ENCODE measurements around the gene SMARCAL1.

SMARCAL1 gene

GRCh38 chr2:216464104-216464720, 51.9 kb downstream of the SMARCAL1 start:
- Histone ChIP-seq H2BK15ac (replicated peaks; ENCODE audit: low read depth) (no peak overlapping the region), H3K4me1 (ENCODE audit: control insufficient read depth, low read depth, low read length) (no peaks in the 10 kb centered on the region), H3K79me1 (ENCODE audit: low read length) (no peaks in the 10 kb centered on the region), H3K9ac (ENCODE audit: low read length) (no peak overlapping the region), H3K36me3 (ENCODE audit: control insufficient read depth, insufficient read depth, low read length) (no peaks in the 10 kb centered on the region), H3K56ac (ENCODE audit: low read length) (no peak overlapping the region), H3K23ac (ENCODE audit: low read length) (no peak overlapping the region), H2AK5ac (ENCODE audit: low read length) (no peak overlapping the region), H2BK5ac (ENCODE audit: low read length) (no peak overlapping the region), H3K4me3 (ENCODE audit: low read length) (no peak overlapping the region), H4K8ac (ENCODE audit: low read depth, low read length) (no peak overlapping the region), H3K27ac (ENCODE audit: low read depth, low read length) (no peak overlapping the region), H3K18ac (ENCODE audit: low read length) (no peak overlapping the region), H3K27me3 (ENCODE audit: insufficient read depth, low read length, poor library complexity) (no peaks in the 10 kb centered on the region), H4K5ac (ENCODE audit: low read length) (no peak overlapping the region), H3K4me2 (ENCODE audit: low read length) (no peak overlapping the region), H3K79me2 (ENCODE audit: control insufficient read depth, insufficient read depth, low read length) (no peaks in the 10 kb centered on the region), H3K4ac (ENCODE audit: low read depth, low read length) (no peak overlapping the region), H2BK120ac (ENCODE audit: low read depth, low read length) (no peak overlapping the region)
- WGBS (ENCODE audit: extremely low coverage, insufficient coverage, low lambda C conversion rate) = no CpG with 5 or more reads among the region's 6 CpGs
- DNase-seq = no peak

GRCh38 chr2:216465579-216466195, 53.4 kb downstream of the SMARCAL1 start:
- Histone ChIP-seq H3K27me3 (ENCODE audit: insufficient read depth, low read length, poor library complexity) (no peaks in the 10 kb centered on the region), H3K36me3 (ENCODE audit: control insufficient read depth, insufficient read depth, low read length) (no peaks in the 10 kb centered on the region), H3K4me1 (ENCODE audit: control insufficient read depth, low read depth, low read length) (no peaks in the 10 kb centered on the region), H3K27ac (ENCODE audit: low read depth, low read length) (no peak overlapping the region), H3K4me2 (ENCODE audit: low read length) (no peak overlapping the region), H2BK15ac (replicated peaks; ENCODE audit: low read depth) (no peak overlapping the region), H3K56ac (ENCODE audit: low read length) (no peak overlapping the region), H4K8ac (ENCODE audit: low read depth, low read length) (no peak overlapping the region), H3K4ac (ENCODE audit: low read depth, low read length) (no peak overlapping the region), H3K4me3 (ENCODE audit: low read length) (no peak overlapping the region), H2BK5ac (ENCODE audit: low read length) (no peak overlapping the region), H2BK120ac (ENCODE audit: low read depth, low read length) (no peak overlapping the region), H3K79me2 (ENCODE audit: control insufficient read depth, insufficient read depth, low read length) (no peaks in the 10 kb centered on the region), H3K79me1 (ENCODE audit: low read length) (no peaks in the 10 kb centered on the region), H3K9ac (ENCODE audit: low read length) (no peak overlapping the region), H2AK5ac (ENCODE audit: low read length) (no peak overlapping the region), H3K18ac (ENCODE audit: low read length) (no peak overlapping the region), H4K5ac (ENCODE audit: low read length) (no peak overlapping the region), H3K23ac (ENCODE audit: low read length) (no peak overlapping the region)
- no peak for DNase-seq
- WGBS (ENCODE audit: extremely low coverage, insufficient coverage, low lambda C conversion rate) = no CpG with 5 or more reads among the region's 5 CpGs

- no peak overlapping the region for H3K18ac ChIP-seq (ENCODE audit: low read length)
- H2AK5ac ChIP-seq (ENCODE audit: low read length) = no peak overlapping the region
- no CpG with 5 or more reads among the region's 4 CpGs for WGBS (ENCODE audit: extremely low coverage, insufficient coverage, low lambda C conversion rate)
- H3K4me2 ChIP-seq (ENCODE audit: low read length) = no peak overlapping the region
- no peaks in the 10 kb centered on the region for H3K79me2 ChIP-seq (ENCODE audit: control insufficient read depth, insufficient read depth, low read length)
- H3K23ac ChIP-seq (ENCODE audit: low read length) = no peak overlapping the region
- H2BK120ac ChIP-seq (ENCODE audit: low read depth, low read length) = no peak overlapping the region
- no peaks in the 10 kb centered on the region for H3K27me3 ChIP-seq (ENCODE audit: insufficient read depth, low read length, poor library complexity)
- no peaks in the 10 kb centered on the region for H3K79me1 ChIP-seq (ENCODE audit: low read length)
- no peaks in the 10 kb centered on the region for H3K4me1 ChIP-seq (ENCODE audit: control insufficient read depth, low read depth, low read length)
- no peaks in the 10 kb centered on the region for H3K36me3 ChIP-seq (ENCODE audit: control insufficient read depth, insufficient read depth, low read length)
- no peak overlapping the region for H2BK15ac ChIP-seq (replicated peaks; ENCODE audit: low read depth)
- no peak overlapping the region for H3K9ac ChIP-seq (ENCODE audit: low read length)
- H3K4me3 ChIP-seq (ENCODE audit: low read length) = no peak overlapping the region
- no peak overlapping the region for H3K4ac ChIP-seq (ENCODE audit: low read depth, low read length)
- H4K8ac ChIP-seq (ENCODE audit: low read depth, low read length) = no peak overlapping the region
- no peak for DNase-seq
- no peak overlapping the region for H3K56ac ChIP-seq (ENCODE audit: low read length)
- no peak overlapping the region for H4K5ac ChIP-seq (ENCODE audit: low read length)
- H2BK5ac ChIP-seq (ENCODE audit: low read length) = no peak overlapping the region
- H3K27ac ChIP-seq (ENCODE audit: low read depth, low read length) = no peak overlapping the region
Measured at GRCh38 chr2:216467845-216468244, 55.6 kb downstream of the SMARCAL1 start.

GRCh38 chr2:216469661-216470060, 57.4 kb downstream of the SMARCAL1 start:
- Histone ChIP-seq H4K5ac (ENCODE audit: low read length) (no peak overlapping the region), H3K4ac (ENCODE audit: low read depth, low read length) (no peak overlapping the region), H3K18ac (ENCODE audit: low read length) (no peak overlapping the region), H3K4me1 (ENCODE audit: control insufficient read depth, low read depth, low read length) (no peaks in the 10 kb centered on the region), H3K27ac (ENCODE audit: low read depth, low read length) (no peak overlapping the region), H3K27me3 (ENCODE audit: insufficient read depth, low read length, poor library complexity) (no peaks in the 10 kb centered on the region), H3K4me3 (ENCODE audit: low read length) (no peak overlapping the region), H3K79me2 (ENCODE audit: control insufficient read depth, insufficient read depth, low read length) (no peaks in the 10 kb centered on the region), H2AK5ac (ENCODE audit: low read length) (no peak overlapping the region), H2BK120ac (ENCODE audit: low read depth, low read length) (no peak overlapping the region), H2BK15ac (replicated peaks; ENCODE audit: low read depth) (no peak overlapping the region), H2BK5ac (ENCODE audit: low read length) (no peak overlapping the region), H3K79me1 (ENCODE audit: low read length) (no peaks in the 10 kb centered on the region), H3K56ac (ENCODE audit: low read length) (no peak overlapping the region), H3K23ac (ENCODE audit: low read length) (no peak overlapping the region), H3K9ac (ENCODE audit: low read length) (no peak overlapping the region), H3K4me2 (ENCODE audit: low read length) (no peak overlapping the region), H3K36me3 (ENCODE audit: control insufficient read depth, insufficient read depth, low read length) (no peaks in the 10 kb centered on the region), H4K8ac (ENCODE audit: low read depth, low read length) (no peak overlapping the region)
- DNase-seq = no peak

GRCh38 chr2:216473187-216473586, 60.9 kb downstream of the SMARCAL1 start:
- no peaks in the 10 kb centered on the region for H3K79me1 ChIP-seq (ENCODE audit: low read length)
- H3K27me3 ChIP-seq (ENCODE audit: insufficient read depth, low read length, poor library complexity) = no peaks in the 10 kb centered on the region
- H3K18ac ChIP-seq (ENCODE audit: low read length) = no peak overlapping the region
- H4K5ac ChIP-seq (ENCODE audit: low read length) = no peak overlapping the region
- H3K9ac ChIP-seq (ENCODE audit: low read length) = no peak overlapping the region
- no peak overlapping the region for H2BK120ac ChIP-seq (ENCODE audit: low read depth, low read length)
- H3K79me2 ChIP-seq (ENCODE audit: control insufficient read depth, insufficient read depth, low read length) = no peaks in the 10 kb centered on the region
- no peaks in the 10 kb centered on the region for H3K36me3 ChIP-seq (ENCODE audit: control insufficient read depth, insufficient read depth, low read length)
- no peak overlapping the region for H3K4ac ChIP-seq (ENCODE audit: low read depth, low read length)
- H3K23ac ChIP-seq (ENCODE audit: low read length) = no peak overlapping the region
- no peak overlapping the region for H3K4me2 ChIP-seq (ENCODE audit: low read length)
- no peak for DNase-seq
- no peak overlapping the region for H3K27ac ChIP-seq (ENCODE audit: low read depth, low read length)
- no peak overlapping the region for H4K8ac ChIP-seq (ENCODE audit: low read depth, low read length)
- H3K56ac ChIP-seq (ENCODE audit: low read length) = no peak overlapping the region
- WGBS (ENCODE audit: extremely low coverage, insufficient coverage, low lambda C conversion rate) = 100% methylated on average over 1 of the region's 3 CpGs
- H3K4me3 ChIP-seq (ENCODE audit: low read length) = no peak overlapping the region
- H2BK5ac ChIP-seq (ENCODE audit: low read length) = no peak overlapping the region
- H2BK15ac ChIP-seq (replicated peaks; ENCODE audit: low read depth) = no peak overlapping the region
- no peak overlapping the region for H2AK5ac ChIP-seq (ENCODE audit: low read length)
- H3K4me1 ChIP-seq (ENCODE audit: control insufficient read depth, low read depth, low read length) = no peaks in the 10 kb centered on the region
